Left ventricle myocardium inferior (tissue), 1 donor: ENCODE results near the gene MAP2K1. TPM values are rescaled to one million over a fixed set of nuclear protein-coding genes. Genes with fewer than 3 reads are reported as not detected.
"Not testable (repeated sequence)": the region's sequence is repeated elsewhere in the genome, so short reads cannot be mapped to it uniquely, and the experiment has no call there.

Source experiments
- DNase-seq: peaks from one replicate; pipeline ENCODE4 v3.0.0-alpha.2; 2020
- H3K27ac ChIP-seq: fragments of 200-600 bp; replicated peaks from 2 replicates; pipeline ENCODE4 v1.8.0; 2021
- H3K27me3 ChIP-seq: fragments of 200-600 bp; 2 replicates; pipeline ENCODE4 v1.8.0; 2021; ENCODE audit warnings: low read depth
- H3K36me3 ChIP-seq: fragments of 200-600 bp; 2 replicates; pipeline ENCODE4 v1.8.0; 2021
- H3K4me1 ChIP-seq: fragments of 200-600 bp; 2 replicates; pipeline ENCODE4 v1.8.0; 2021
- H3K4me3 ChIP-seq: fragments of 200-600 bp; 2 replicates; pipeline ENCODE4 v1.8.0; 2021; ENCODE audit warnings: mild to moderate bottlenecking, moderate library complexity
- H3K9me3 ChIP-seq: fragments of 200-600 bp; replicated peaks from 2 replicates; pipeline ENCODE4 v1.8.0; 2021
- intact Hi-C: fragments of 100-400 bp; cut with micrococcal nuclease; formaldehyde crosslinking; loops from one replicate; pipeline ENCODE4 v1.11.0; 2022
- total RNA-seq: library from RNA; stranded (reverse); fragmentation: NEBNext Ultra II Directional; extraction: Animal tissue kit (Norgen Biotek cat#: 25700); gene quantifications from one replicate; pipeline ENCODE4 v1.2.1, GENCODE V29; 2021
- TF ChIP-seq, protein P1 (sequence below): fragments of 200-600 bp; IDR thresholded peaks from 2 replicates; pipeline ENCODE4 v1.8.0; 2021; ENCODE audit warnings: antibody characterized with exemption, mild to moderate bottlenecking, borderline replicate concordance
- donor health status: DM: no; HTN: yes; CAD: no; lungs with severe emphysema.

The MAP2K1 gene
- total RNA-seq, 1 donor from 2014 or later = 44.9 TPM

GRCh38 chr15:66452971-66453580 lies 66.4 kb downstream of the MAP2K1 start:
- TF ChIP-seq, protein P1, sequence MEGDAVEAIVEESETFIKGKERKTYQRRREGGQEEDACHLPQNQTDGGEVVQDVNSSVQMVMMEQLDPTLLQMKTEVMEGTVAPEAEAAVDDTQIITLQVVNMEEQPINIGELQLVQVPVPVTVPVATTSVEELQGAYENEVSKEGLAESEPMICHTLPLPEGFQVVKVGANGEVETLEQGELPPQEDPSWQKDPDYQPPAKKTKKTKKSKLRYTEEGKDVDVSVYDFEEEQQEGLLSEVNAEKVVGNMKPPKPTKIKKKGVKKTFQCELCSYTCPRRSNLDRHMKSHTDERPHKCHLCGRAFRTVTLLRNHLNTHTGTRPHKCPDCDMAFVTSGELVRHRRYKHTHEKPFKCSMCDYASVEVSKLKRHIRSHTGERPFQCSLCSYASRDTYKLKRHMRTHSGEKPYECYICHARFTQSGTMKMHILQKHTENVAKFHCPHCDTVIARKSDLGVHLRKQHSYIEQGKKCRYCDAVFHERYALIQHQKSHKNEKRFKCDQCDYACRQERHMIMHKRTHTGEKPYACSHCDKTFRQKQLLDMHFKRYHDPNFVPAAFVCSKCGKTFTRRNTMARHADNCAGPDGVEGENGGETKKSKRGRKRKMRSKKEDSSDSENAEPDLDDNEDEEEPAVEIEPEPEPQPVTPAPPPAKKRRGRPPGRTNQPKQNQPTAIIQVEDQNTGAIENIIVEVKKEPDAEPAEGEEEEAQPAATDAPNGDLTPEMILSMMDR = no peak
- H3K4me1 ChIP-seq = no peaks in the 10 kb centered on the region
- H3K27me3 ChIP-seq = no peaks in the 10 kb centered on the region
- H3K27ac ChIP-seq = no peak overlapping the region
- no peak overlapping the region for H3K4me3 ChIP-seq
- intact Hi-C loops = no loop called here
- no peaks in the 10 kb centered on the region for H3K36me3 ChIP-seq
- H3K9me3 ChIP-seq = no peaks in the 10 kb centered on the region
- no peak for DNase-seq

DNA sequence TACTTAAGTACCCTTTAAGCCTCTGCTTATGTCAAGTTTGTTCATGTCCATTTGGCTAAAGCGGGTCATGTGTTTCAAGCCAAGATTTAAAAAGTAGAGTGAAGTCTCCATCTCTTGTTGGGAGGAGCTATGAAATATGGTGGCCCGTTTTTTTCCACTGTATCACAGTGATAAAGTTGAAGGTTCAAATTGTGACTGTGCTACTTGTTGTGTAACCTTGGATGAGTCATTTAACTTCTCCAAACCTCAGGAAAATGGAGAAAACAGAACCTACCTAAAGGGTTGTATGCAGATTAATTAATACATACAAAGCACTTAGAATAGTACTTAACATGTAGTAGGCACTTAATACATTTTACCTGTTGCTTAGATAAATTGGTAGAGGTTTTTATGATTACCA lies 67.4 kb downstream of the MAP2K1 start:
- Histone ChIP-seq H3K36me3 (no peaks in the 10 kb centered on the region), H3K4me1 (no peaks in the 10 kb centered on the region), H3K27ac (no peak overlapping the region), H3K4me3 (no peak overlapping the region), H3K27me3 (no peaks in the 10 kb centered on the region), H3K9me3 (no peaks in the 10 kb centered on the region)
- intact Hi-C loops = no loop called here
- TF ChIP-seq, protein P1 = no peak
- no peak for DNase-seq

DNA sequence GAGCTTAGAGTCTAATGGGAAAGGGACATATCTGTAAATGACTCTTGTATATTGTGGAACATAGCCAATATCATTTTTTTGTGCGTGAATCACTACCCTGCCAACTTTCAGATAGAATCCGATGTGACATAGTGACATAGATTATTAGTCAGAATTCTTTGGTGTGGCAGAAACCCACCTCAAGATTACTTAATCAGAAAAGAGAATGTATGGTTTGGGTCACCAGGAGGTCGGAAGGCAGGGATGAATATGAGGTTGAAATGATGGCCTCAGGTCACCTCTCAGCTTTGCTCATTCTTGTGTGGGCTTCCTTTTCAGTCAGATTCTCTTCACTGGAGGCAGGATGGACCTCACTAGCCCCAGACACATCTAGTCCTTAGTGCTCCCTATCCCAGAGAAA lies 69.5 kb downstream of the MAP2K1 start:
- no peak overlapping the region for H3K27ac ChIP-seq
- no peaks in the 10 kb centered on the region for H3K27me3 ChIP-seq
- H3K4me1 ChIP-seq = no peaks in the 10 kb centered on the region
- H3K36me3 ChIP-seq = no peaks in the 10 kb centered on the region
- no peak overlapping the region for H3K4me3 ChIP-seq
- DNase-seq = no peak
- intact Hi-C loops = no loop called here
- TF ChIP-seq, protein P1 = no peak
- H3K9me3 ChIP-seq = no peaks in the 10 kb centered on the region

DNA sequence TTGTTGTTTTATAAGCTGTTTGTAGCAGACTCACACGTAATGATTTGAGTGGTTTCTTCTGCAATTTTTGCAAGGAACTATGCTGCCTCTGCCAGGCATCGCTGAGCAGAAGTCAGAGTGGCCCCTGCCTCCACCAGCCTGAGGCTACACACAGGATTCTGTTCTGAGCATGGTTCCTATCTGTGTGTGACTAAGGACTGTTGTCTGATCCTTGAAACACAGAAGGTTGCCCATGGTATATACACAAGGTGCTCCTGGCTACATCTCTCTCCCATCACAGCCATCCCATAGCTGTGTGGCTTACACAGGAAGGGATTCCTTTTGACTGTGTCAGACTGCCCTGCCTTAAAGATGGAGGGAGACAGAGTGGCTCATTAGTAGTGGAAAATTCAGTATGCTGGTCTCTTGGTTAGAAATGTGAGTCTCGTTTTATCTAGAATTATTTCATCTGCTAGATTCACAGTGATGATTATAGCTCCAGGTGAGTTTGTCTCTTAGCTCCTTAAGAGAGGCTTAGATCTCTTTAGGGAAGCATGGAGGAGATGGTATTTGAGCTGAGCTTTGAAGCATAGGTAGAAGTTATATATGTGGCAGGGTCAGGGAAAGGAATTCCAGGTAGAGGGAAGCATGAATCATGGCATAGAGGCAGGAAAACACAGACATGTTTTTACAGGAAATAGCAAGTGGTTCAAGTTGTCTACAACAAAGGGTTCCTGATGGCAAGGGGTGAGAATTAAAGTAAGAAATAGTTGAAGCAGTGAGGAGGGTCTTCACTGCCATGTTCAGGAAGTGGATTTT lies 73.3 kb downstream of the MAP2K1 start:
- TF ChIP-seq, protein P1 = no peak
- Histone ChIP-seq H3K27me3 (no peaks in the 10 kb centered on the region), H3K27ac (no peak overlapping the region), H3K9me3 (no peaks in the 10 kb centered on the region), H3K4me3 (no peak overlapping the region), H3K4me1 (no peaks in the 10 kb centered on the region), H3K36me3 (no peaks in the 10 kb centered on the region)
- DNase-seq = no peak
- intact Hi-C loops = no loop called here

DNA sequence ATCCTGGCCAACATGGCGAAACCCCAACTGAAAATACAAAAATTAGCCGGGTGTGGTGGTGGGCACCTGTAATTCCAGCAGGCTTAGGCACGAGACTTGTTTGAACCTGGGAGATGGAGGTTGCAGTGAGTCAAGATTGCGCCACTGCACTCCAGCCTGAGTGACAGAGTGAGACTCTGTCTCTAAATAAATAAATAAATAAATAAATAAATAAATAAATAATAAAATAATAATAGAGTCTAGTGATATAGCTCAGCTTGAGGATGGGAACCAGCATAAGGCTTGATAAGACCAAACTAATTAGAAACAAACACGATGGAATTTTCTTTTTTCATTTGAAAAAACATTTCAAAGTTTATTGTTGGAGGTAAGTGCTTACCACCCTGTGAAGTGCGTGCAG lies 74.6 kb downstream of the MAP2K1 start:
- H3K9me3 ChIP-seq, H3K27me3 ChIP-seq, H3K27ac ChIP-seq, intact Hi-C loops, H3K4me3 ChIP-seq, H3K36me3 ChIP-seq, DNase-seq, H3K4me1 ChIP-seq: not testable (repeated sequence)

DNA sequence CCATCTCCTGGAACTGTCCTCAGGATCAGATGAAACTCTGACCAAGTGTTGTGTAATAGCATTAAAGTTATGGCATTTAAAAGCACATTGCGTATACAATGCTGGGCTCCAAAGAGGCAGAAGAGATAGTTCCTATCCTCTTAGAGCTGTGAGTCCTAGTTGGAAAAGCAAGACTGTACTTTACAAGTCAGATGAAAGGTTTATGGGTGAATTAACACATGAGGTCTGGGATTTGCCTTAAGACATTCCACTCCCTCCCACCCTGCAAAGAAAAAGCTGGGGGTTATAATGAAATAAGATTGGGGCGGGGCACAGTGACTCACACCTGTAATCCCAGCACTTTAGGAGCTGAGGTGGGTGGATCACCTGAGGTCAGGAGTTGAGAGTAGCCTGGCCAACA lies 75.2 kb downstream of the MAP2K1 start:
- H3K4me3 ChIP-seq = no peak overlapping the region
- intact Hi-C loops = no loop called here
- no peak for DNase-seq
- H3K9me3 ChIP-seq = no peaks in the 10 kb centered on the region
- TF ChIP-seq, protein P1 = no peak
- H3K4me1 ChIP-seq = no peaks in the 10 kb centered on the region
- H3K27ac ChIP-seq = no peak overlapping the region
- H3K27me3 ChIP-seq = no peaks in the 10 kb centered on the region
- no peaks in the 10 kb centered on the region for H3K36me3 ChIP-seq
